HG03159 (cell line): Measurements from ENCODE around the gene RAB3D.
A peak's percentile ranks its signal among the peaks of the same experiment; 100 is the strongest.
"Not testable (repeated sequence)": the region's sequence is repeated elsewhere in the genome, so short reads cannot be mapped to it uniquely, and the experiment has no call there.

Source experiments
- ATAC-seq: cut with Tn5 transposase; IDR thresholded peaks from one replicate; pipeline ENCODE4 v1.9.1; 2021; ENCODE audit warnings: mild to moderate bottlenecking, moderate library complexity; ENCODE audit not compliant: unreplicated experiment

RAB3D gene, protein sequence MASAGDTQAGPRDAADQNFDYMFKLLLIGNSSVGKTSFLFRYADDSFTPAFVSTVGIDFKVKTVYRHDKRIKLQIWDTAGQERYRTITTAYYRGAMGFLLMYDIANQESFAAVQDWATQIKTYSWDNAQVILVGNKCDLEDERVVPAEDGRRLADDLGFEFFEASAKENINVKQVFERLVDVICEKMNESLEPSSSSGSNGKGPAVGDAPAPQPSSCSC

GRCh38 chr19:11339254-11340098 is at the start of gene RAB3D:
RAB3D (minus strand) TSS chr19:11339657; CDS start chr19:11337399, 2,258 bp downstream.
- ATAC-seq: peak; percentile 63

GRCh38 chr19:11387162-11388034 is 47.9 kb upstream of the RAB3D start:
- no peak for ATAC-seq

- ATAC-seq: no peak
Measured at GRCh38 chr19:11384778-11385129, 45.3 kb upstream of the RAB3D start.

GRCh38 chr19:11383706-11384048 is 44.2 kb upstream of the RAB3D start:
- no peak for ATAC-seq

GRCh38 chr19:11382898-11383705 is 43.6 kb upstream of the RAB3D start:
- ATAC-seq: no peak

DNA sequence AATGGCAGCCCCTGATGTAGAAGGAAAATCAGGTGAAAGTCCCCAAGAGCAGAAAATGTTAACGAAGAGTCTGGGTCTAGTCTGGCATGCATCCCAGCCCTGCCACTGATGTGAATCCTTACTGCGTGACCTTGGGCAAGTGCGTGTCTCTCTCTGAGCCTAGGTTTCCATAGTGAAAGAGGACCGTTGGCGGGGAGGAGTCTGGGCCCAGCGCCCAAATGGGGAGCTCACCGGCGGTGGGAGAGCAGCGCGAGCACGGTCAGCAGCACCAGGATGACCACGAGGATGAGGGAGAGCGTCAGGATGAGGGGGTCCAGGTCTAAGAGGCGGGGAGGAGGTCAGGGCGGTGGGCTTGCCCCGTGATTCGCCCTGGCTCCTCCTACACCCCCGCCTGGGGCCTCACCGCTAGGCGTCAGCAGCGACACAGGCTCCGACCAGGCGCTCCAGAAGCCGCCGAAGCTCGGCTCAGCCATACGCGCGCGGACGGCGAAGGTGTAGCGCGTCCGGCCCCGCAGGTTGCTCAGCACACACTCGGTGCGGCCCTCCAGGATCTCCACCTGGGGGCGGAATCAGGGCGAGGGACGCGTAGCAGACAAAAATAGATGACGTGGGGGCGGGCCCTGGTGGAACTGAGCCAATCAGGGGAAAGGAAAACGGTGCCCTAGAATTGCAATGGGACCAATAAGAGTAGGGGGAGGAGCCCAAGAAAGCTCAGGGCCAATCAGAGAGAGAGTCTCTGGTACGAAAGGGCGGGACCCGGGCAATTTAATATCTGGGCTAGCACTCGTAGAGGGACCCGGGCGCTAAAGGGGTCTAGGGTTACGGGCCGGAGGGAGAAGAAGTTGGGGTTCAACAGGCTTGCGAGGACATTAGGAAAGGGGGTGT is 41.4 kb upstream of the RAB3D start:
- peak; percentile 76 for ATAC-seq

DNA sequence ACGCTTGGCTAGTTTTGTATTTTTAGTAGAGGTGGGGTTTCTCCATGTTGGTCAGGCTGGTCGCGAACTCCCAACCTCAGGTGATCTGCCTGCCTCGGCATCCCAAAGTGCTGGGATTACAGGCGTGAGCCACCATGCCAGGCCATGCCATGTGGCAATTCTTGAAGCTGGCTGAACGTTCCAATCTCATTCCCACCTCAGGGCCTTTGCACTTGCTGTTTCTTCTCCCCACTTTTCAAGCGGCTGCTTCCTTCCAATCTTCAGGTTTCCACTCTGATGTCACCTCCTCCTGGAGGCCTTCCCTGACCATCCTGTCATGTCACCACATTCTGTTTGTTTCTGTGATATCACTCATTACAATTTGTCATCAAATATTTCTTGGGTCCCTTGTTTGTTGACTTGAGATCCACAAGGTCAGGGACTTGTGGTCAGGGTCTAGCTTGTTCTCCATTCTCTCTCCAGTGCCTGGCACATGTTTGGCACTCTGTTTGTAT is 40.4 kb upstream of the RAB3D start:
- no peak for ATAC-seq

DNA sequence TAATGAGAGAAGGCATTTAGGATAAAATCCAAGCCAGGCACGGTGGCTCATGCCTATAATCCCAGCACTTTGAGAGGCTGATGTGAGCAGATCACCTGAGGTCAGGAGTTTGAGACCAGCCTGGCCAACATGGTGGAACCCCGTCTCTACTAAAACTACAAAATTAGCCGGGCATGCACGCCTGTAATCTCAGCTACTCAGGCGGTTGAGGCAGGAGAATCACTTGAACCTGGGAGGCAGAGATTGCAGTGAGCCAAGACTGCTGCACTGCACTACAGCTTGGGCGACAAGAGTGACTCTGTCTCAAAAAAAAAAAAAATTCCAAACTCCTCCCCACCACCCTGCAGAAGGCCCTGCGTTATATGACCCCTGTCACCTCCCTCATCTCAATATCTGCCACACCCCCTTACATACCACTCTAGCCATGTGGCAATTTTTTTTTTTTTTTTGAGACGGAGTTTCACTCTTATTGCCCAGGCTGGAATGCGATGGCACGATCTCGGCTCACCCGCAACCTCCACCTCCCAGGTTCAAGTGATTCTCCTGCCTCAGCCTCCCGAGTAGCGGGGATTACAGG is 39.9 kb upstream of the RAB3D start:
- ATAC-seq: not testable (repeated sequence)

GRCh38 chr19:11378319-11379189 is 39.1 kb upstream of the RAB3D start:
- no peak for ATAC-seq

- ATAC-seq: no peak
Measured at GRCh38 chr19:11377756-11378155, 38.3 kb upstream of the RAB3D start.

GRCh38 chr19:11377237-11377636 is 37.8 kb upstream of the RAB3D start:
- no peak for ATAC-seq

DNA sequence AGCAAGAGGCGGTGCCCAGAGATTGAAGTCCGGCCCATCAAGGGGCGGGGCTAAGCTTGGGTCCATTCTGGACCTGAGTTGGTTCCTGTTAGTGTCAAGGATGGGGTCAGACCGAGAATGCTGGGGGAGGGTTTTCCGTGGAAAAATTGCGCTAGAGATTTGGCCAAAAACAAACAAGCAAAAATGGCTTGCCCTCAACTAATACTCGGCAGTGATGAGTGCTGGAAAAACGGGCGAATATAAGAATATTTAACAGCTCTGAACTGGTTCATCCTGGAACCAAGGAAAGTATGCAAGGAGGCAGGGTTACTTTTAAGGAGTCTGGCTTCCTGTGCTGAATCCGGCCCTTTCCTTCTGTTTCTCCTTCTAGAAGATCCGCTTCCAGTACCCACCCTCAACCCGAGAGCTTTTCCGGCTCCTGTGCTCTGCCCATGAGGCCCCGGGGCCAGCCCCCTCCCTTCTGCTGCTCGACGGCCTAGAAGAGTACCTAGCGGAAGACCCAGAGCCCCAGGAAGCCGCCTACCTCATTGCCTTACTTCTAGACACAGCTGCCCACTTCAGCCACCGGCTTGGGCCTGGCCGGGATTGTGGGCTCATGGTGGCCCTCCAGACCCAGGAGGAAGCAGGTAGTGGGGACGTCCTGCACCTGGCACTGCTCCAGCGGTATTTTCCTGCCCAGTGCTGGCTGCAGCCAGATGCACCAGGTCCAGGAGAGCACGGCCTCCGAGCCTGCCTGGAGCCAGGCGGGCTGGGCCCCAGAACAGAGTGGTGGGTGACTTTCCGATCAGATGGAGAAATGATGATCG is 35.9 kb upstream of the RAB3D start:
- ATAC-seq: no peak

GRCh38 chr19:11374433-11375142 is 35.1 kb upstream of the RAB3D start, which contains the start of gene SWSAP1:
SWSAP1 (plus strand) TSS chr19:11374666; CDS start chr19:11374681, 15 bp downstream.
- peak; percentile 89 for ATAC-seq

DNA sequence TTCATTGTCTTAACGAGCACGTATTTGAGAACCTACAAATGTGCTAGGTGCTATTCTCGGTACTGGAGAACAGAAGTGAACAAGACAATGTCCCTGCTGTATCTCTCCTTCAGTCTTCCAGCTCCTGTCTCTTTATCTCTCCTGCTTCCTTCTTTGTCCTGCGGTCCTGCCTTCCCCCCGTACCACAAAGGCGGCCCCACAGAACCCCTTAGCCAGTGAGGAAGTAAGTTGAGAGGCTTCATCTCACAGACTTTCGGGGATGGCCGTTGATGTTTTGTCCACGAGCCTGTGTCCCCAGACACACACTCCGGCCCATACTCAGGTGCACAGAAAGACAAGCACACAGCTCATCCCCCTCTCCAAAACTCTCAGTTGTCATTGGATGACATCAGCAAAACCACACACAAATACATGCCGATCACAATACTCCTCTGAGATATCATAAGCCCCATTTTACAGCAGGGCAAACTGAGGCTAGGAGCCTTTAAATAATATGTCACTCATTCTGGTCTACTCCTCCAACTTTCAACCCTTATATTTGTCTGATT is 34.5 kb upstream of the RAB3D start:
- no peak for ATAC-seq

DNA sequence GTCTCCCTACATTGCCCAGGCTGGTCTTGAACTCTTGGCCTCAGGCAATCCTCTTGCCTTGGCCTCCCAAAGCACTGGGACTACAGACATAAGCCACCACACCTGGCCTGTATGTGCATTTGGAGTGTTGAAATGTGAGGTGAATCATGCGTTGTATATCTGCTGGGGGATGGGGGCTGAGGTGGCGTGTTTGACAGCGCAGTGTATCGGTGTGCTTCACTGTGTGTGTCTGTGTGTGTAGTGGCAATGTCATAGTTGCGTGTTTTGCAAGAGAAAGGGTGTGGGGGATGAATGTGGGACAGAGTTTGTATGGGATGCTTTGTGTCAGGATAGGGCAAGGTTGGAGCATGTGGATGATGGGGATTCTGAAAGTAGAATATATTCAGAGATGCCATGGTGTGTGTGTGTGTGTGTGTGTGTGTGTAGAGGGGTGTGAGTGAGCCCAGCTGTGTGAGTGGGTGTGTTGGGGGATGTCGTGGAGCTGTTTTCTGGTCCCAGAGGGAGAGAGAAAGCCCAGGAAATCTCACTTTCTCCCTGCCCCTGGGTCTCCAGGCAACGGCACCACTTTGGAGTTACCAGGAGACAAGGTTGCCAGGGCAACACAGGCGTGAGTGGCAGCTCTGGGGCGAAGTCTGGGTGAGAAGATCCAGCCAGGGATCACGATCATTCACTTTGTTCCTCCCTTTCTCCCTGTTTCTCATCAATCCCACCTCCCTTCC is 33.9 kb upstream of the RAB3D start:
- ATAC-seq: no peak

DNA sequence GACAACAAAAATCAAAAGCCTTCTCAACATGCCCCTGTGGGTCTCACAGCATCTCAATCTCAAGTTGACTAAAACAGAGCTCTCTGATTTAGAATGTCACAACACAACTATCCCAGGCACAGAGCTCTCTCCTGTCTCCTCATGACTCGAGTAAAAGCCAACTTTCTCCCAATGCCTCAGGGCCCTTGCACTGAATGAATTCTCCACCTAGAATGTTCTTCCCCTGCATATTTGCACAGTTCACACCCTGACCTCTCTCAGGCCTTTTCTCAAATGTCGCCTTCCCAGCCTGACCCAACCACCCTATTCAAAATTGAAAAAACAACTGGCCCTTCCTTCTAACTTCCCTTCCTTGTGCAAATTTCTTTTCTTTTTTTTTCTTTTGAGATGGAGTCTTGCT is 31.3 kb upstream of the RAB3D start:
- no peak for ATAC-seq
